Left ventricle myocardium inferior (tissue), 1 donor: Measurements from ENCODE around the gene ASIC4. TPM values are rescaled to one million over a fixed set of nuclear protein-coding genes. Genes with fewer than 3 reads are reported as not detected.
A peak's percentile ranks its signal among the peaks of the same experiment; 100 is the strongest.

Source experiments
- DNase-seq: peaks from one replicate; pipeline ENCODE4 v3.0.0-alpha.2; 2020
- H3K27ac ChIP-seq: fragments of 200-600 bp; replicated peaks from 2 replicates; pipeline ENCODE4 v1.8.0; 2021
- H3K27me3 ChIP-seq: fragments of 200-600 bp; 2 replicates; pipeline ENCODE4 v1.8.0; 2021; ENCODE audit warnings: low read depth
- H3K36me3 ChIP-seq: fragments of 200-600 bp; 2 replicates; pipeline ENCODE4 v1.8.0; 2021
- H3K4me1 ChIP-seq: fragments of 200-600 bp; 2 replicates; pipeline ENCODE4 v1.8.0; 2021
- H3K4me3 ChIP-seq: fragments of 200-600 bp; 2 replicates; pipeline ENCODE4 v1.8.0; 2021; ENCODE audit warnings: mild to moderate bottlenecking, moderate library complexity
- H3K9me3 ChIP-seq: fragments of 200-600 bp; replicated peaks from 2 replicates; pipeline ENCODE4 v1.8.0; 2021
- CTCF ChIP-seq: fragments of 200-600 bp; IDR thresholded peaks from 2 replicates; pipeline ENCODE4 v1.8.0; 2021; ENCODE audit warnings: antibody characterized with exemption, mild to moderate bottlenecking, borderline replicate concordance
- intact Hi-C: fragments of 100-400 bp; cut with micrococcal nuclease; formaldehyde crosslinking; loops from one replicate; pipeline ENCODE4 v1.11.0; 2022
- total RNA-seq: library from RNA; stranded (reverse); fragmentation: NEBNext Ultra II Directional; extraction: Animal tissue kit (Norgen Biotek cat#: 25700); gene quantifications from one replicate; pipeline ENCODE4 v1.2.1, GENCODE V29; 2021
- donor health status: DM: no; HTN: yes; CAD: no; lungs with severe emphysema.

The ASIC4 gene
- total RNA-seq, 1 donor from 2014 or later: not detected

GRCh38 chr2:219488844-219489194 lies 25.5 kb upstream of the ASIC4 start:
- Histone ChIP-seq H3K9me3 (no peaks in the 10 kb centered on the region), H3K4me3 (no peak overlapping the region), H3K27me3 (peaks cover 80% of the 10 kb centered on the region), H3K27ac (peak overlapping the region; percentile 33), H3K4me1 (peaks cover 57% of the 10 kb centered on the region), H3K36me3 (peaks cover 19% of the 10 kb centered on the region)
- intact Hi-C loops: no loop called here
- DNase-seq: no peak
- TF ChIP-seq CTCF: no peak

GRCh38 chr2:219489315-219489714 lies 25.0 kb upstream of the ASIC4 start:
- intact Hi-C loops: no loop called here
- Histone ChIP-seq H3K27ac (peak overlapping the region; percentile 33), H3K36me3 (peaks cover 19% of the 10 kb centered on the region), H3K27me3 (peaks cover 78% of the 10 kb centered on the region), H3K9me3 (no peaks in the 10 kb centered on the region), H3K4me3 (no peak overlapping the region), H3K4me1 (peaks cover 52% of the 10 kb centered on the region)
- DNase-seq: no peak
- no peak for TF ChIP-seq CTCF

- Histone ChIP-seq H3K4me1 (peaks cover 51% of the 10 kb centered on the region), H3K36me3 (peaks cover 13% of the 10 kb centered on the region), H3K27ac (peak overlapping the region; percentile 30), H3K27me3 (peaks cover 69% of the 10 kb centered on the region), H3K4me3 (no peak overlapping the region), H3K9me3 (no peaks in the 10 kb centered on the region)
- intact Hi-C loops: no loop called here
- peak; percentile 18 for TF ChIP-seq CTCF
- no peak for DNase-seq
Measured at GRCh38 chr2:219490186-219490585, 24.1 kb upstream of the ASIC4 start.

GRCh38 chr2:219490600-219491130 lies 23.6 kb upstream of the ASIC4 start:
- intact Hi-C loops: no loop called here
- no peak for DNase-seq
- H3K27ac ChIP-seq: peak overlapping the region; percentile 51
- no peak for TF ChIP-seq CTCF
- no peak overlapping the region for H3K4me3 ChIP-seq
- peaks cover 13% of the 10 kb centered on the region for H3K36me3 ChIP-seq
- H3K9me3 ChIP-seq: no peaks in the 10 kb centered on the region
- H3K27me3 ChIP-seq: peaks cover 67% of the 10 kb centered on the region
- H3K4me1 ChIP-seq: peaks cover 52% of the 10 kb centered on the region

- no peak for DNase-seq
- intact Hi-C loops: no loop called here
Measured at GRCh38 chr2:219491278-219491963, 22.9 kb upstream of the ASIC4 start.

More at GRCh38 chr2:219491278-219491963, 22.9 kb upstream of the ASIC4 start:
- TF ChIP-seq CTCF: no peak
- Histone ChIP-seq H3K9me3 (no peaks in the 10 kb centered on the region), H3K27ac (peak overlapping the region; percentile 51), H3K36me3 (peaks cover 13% of the 10 kb centered on the region), H3K4me1 (peaks cover 52% of the 10 kb centered on the region), H3K27me3 (peaks cover 67% of the 10 kb centered on the region), H3K4me3 (no peak overlapping the region)
